B cell (primary cell): Measurements from ENCODE around the gene TEX261. TPM values are rescaled to one million over a fixed set of nuclear protein-coding genes. Genes with fewer than 3 reads are reported as not detected.

ENCODE experiments used
- ATAC-seq: fragments of 200-7000 bp; cut with Tn5 transposase; one replicate; pipeline ENCODE4 v1.10.0; 2021; ENCODE audit warnings: low read depth, mild to moderate bottlenecking, moderate number of reproducible peaks, moderate library complexity
- CTCF ChIA-PET: fragments of 350-600 bp; sonication (Branson Sonifier 250); formaldehyde crosslinking; loops from one replicate; lab custom pipeline; 2021; ENCODE audit warnings: antibody characterized with exemption, inconsistent platforms; lab: Charles Lee
- POLR2A ChIA-PET: fragments of 350-600 bp; sonication (Branson Sonifier 250); formaldehyde crosslinking; loops from one replicate; lab custom pipeline; 2021; ENCODE audit warnings: antibody characterized with exemption; lab: Charles Lee
- DNase-seq: peaks from one replicate; pipeline ENCODE4 v3.0.0; 2013
- H2AFZ ChIP-seq: 2 replicates; pipeline ENCODE4 v1.6.1; 2012; ENCODE audit warnings: mild to moderate bottlenecking, low read depth, low read length; ENCODE audit not compliant: insufficient read depth, poor library complexity, severe bottlenecking
- H3K27ac ChIP-seq, 2 donors: 1 replicate in 1 of 2; 2 replicates in 1 of 2; pipeline ENCODE4 v1.5.1; 2012 to 2013; ENCODE audit warnings: low read length in 2 of 2, mild to moderate bottlenecking in 2 of 2, moderate library complexity in 1 of 2
- H3K27me3 ChIP-seq, 4 experiments: fragments of 200-600 bp in 1 of 4; sonication (generic) in 1 of 4; replicated peaks in 1 of 4; 1 replicate in 2 of 4; 2 replicates in 2 of 4; pipeline versions ENCODE4 v1.6.1 to v1.7.0; 2013 to 2016; ENCODE audit warnings: low read length in 3 of 4, mild to moderate bottlenecking in 2 of 4, mixed read lengths in 1 of 4, moderate library complexity in 1 of 4; ENCODE audit not compliant: insufficient read depth in 4 of 4, control insufficient read depth in 3 of 4; ENCODE audit errors: control extremely low read depth in 1 of 4
- H3K36me3 ChIP-seq, 2 experiments: replicated peaks in 1 of 2; 1 replicate in 1 of 2; 2 replicates in 1 of 2; pipeline versions ENCODE4 v1.6.1 to v1.7.1; 2013; ENCODE audit warnings: low read length in 1 of 2; ENCODE audit not compliant: insufficient read depth in 2 of 2, control insufficient read depth in 1 of 2; ENCODE audit errors: control extremely low read depth in 1 of 2, extremely low read depth in 1 of 2
- H3K4me1 ChIP-seq, 2 donors: fragments of 200-600 bp in 1 of 2; sonication (generic) in 1 of 2; 1 replicate in 1 of 2; 2 replicates in 1 of 2; pipeline versions ENCODE4 v1.5.1 to v1.6.1; 2013 to 2017; ENCODE audit warnings: low read length in 2 of 2; ENCODE audit not compliant: control insufficient read depth in 2 of 2, insufficient read depth in 2 of 2
- H3K4me2 ChIP-seq: replicated peaks from 2 replicates; pipeline ENCODE3; 2012; ENCODE audit warnings: mild to moderate bottlenecking, low read depth, low read length; ENCODE audit not compliant: poor library complexity, severe bottlenecking
- H3K4me3 ChIP-seq, 5 experiments: fragments of 200-600 bp in 1 of 5; sonication (generic) in 1 of 5; 1 replicate in 3 of 5; 2 replicates in 2 of 5; pipeline versions ENCODE4 v1.5.1 to v1.7.0; 2011 to 2016; ENCODE audit warnings: low read length in 4 of 5, mild to moderate bottlenecking in 4 of 5, low read depth in 2 of 5, control low read depth in 1 of 5, moderate library complexity in 1 of 5; ENCODE audit not compliant: insufficient read depth in 1 of 5; ENCODE audit errors: control extremely low read depth in 1 of 5, extremely low read depth in 1 of 5
- H3K79me2 ChIP-seq: fragments of 200-600 bp; sonication (generic); one replicate; pipeline ENCODE4 v1.6.0; 2016; ENCODE audit warnings: low read length; ENCODE audit not compliant: control insufficient read depth, insufficient read depth
- H3K9ac ChIP-seq: fragments of 200-600 bp; sonication (generic); 2 replicates; pipeline ENCODE4 v1.6.1; 2017; ENCODE audit warnings: mild to moderate bottlenecking, low read length, moderate library complexity
- H3K9me3 ChIP-seq, 3 donors: one replicate each; pipeline versions ENCODE4 v1.6.1 to v1.7.1; 2013; ENCODE audit warnings: low read length in 2 of 3; ENCODE audit not compliant: control insufficient read depth in 2 of 3, insufficient read depth in 1 of 3; ENCODE audit errors: control extremely low read depth in 1 of 3
- H4K20me1 ChIP-seq: 2 replicates; pipeline ENCODE4 v1.6.0; 2012; ENCODE audit warnings: mild to moderate bottlenecking, low read length; ENCODE audit not compliant: insufficient read depth, control insufficient read depth, poor library complexity, severe bottlenecking
- H3K27ac Mint-ChIP-seq: one replicate; pipeline ENCODE4 v1.8.0; 2021; ENCODE audit warnings: mixed read lengths
- H3K27me3 Mint-ChIP-seq: one replicate; pipeline ENCODE4 v1.8.0; 2021; ENCODE audit warnings: mixed read lengths
- H3K4me1 Mint-ChIP-seq: one replicate; pipeline ENCODE4 v1.8.0; 2021; ENCODE audit warnings: mixed read lengths
- H3K4me3 Mint-ChIP-seq: one replicate; pipeline ENCODE4 v1.8.0; 2021; ENCODE audit warnings: mixed read lengths
- H3K9me3 Mint-ChIP-seq: one replicate; pipeline ENCODE4 v1.8.0; 2022; ENCODE audit warnings: mixed read lengths; ENCODE audit not compliant: insufficient read depth
- EZH2 ChIP-seq: IDR thresholded peaks from 2 replicates; pipeline ENCODE4 v1.6.1; 2012; ENCODE audit warnings: borderline replicate concordance, low read depth, mild to moderate bottlenecking, moderate library complexity, low read length; ENCODE audit not compliant: insufficient read depth, poor library complexity, severe bottlenecking
- WGBS: methylation state at CpG from one replicate; pipeline ENCODE4 v1.1.5; 2013; ENCODE audit warnings: missing lambda C conversion rate; ENCODE audit not compliant: insufficient coverage; 5-methylcytosine and 5-hydroxymethylcytosine counted together
- intact Hi-C: fragments of 100-400 bp; cut with micrococcal nuclease; formaldehyde crosslinking; loops from one replicate; pipeline ENCODE4 v1.10.0; 2022
- polyA plus RNA-seq: library from polyadenylated mRNA; depleted of rRNA; stranded (reverse); fragments of >200 nt; gene quantifications from 2 replicates; pipeline ENCODE4 v1.2.3, GENCODE V29; 2012
- total RNA-seq, 2 donors: library from RNA; stranded (reverse); fragments of 120-200 nt in 1 of 2; gene quantifications; 1 replicate in 1 of 2; 2 replicates in 1 of 2; pipeline versions ENCODE4 v1.2.3 to v1.2.4, GENCODE V29; 2013 to 2022
- TF ChIP-seq, protein P1 (sequence below): fragments of 200-600 bp; IDR thresholded peaks from one replicate; pipeline ENCODE4 v1.8.0; 2022; ENCODE audit warnings: antibody characterized with exemption, mild to moderate bottlenecking

The TEX261 gene
- total and polyA plus RNA-seq, 2 donors (not counting 1 experiment from before 2014, with no cell fraction given) = 29.0 to 56.4 TPM

DNA sequence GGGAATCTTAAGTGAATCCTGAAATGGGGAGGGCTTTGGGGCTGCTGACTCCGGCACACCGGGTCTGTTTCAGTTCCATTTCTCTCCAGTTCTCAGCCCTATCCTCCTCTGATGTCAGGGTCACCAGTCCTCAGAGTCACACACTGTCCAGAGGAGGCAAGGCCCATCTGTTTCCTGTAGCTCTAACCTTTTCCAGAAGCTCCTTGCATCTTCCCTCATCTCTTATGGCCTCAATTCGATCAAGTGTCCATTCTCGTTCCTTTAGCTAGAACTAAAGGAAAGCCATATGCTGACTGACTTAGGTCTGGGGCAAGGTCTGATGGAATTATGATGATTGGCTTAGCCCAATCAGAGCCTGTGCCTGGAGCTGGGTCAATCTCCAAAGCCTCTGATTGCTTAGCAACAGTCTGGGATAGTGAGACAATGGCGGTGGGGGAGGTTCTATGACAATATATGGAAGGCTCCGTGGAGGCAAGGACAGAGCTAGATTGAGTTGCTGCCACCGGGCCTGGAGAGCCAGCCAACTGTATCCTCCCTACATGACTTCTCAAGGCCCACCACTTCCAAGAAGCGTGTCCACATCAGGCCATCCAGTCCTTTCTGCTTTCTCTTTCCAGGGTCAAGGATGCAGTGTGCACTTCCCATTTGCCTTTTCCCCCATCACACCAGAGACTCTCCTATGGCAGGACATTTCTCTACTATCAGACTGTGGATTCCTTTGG lies 11.0 kb downstream of the TEX261 start:
- DNase-seq (no peak), ATAC-seq (no peak)
- Histone ChIP-seq H3K36me3 (peaks cover 0 to 26% of the 10 kb centered on the region in 2 experiments), H3K79me2 (no peaks in the 10 kb centered on the region), H3K27ac (no peak overlapping the region), H3K4me3 (no peak overlapping the region), H3K9ac (no peak overlapping the region), H3K4me1 (peaks cover 7 to 14% of the 10 kb centered on the region in 2 donors), H3K9me3 (no peaks in the 10 kb centered on the region), H4K20me1 (no peaks in the 10 kb centered on the region), H3K4me2 (no peak overlapping the region), H3K27me3 (no peaks in the 10 kb centered on the region), H2AFZ (no peak overlapping the region)
- Mint-ChIP-seq H3K4me1 (peaks cover 12% of the 10 kb centered on the region), H3K27me3 (no peaks in the 10 kb centered on the region), H3K4me3 (no peak overlapping the region), H3K9me3 (no peaks in the 10 kb centered on the region), H3K27ac (no peak overlapping the region)
- CTCF ChIA-PET = interaction anchor here (1.0 to 6.6 kb wide), 8 partner anchors 9 to 348 kb away, joined by 3 to 44 read pairs (median 3); partner anchors contain the start of genes NAGK and ZNF638
- TF ChIP-seq, protein P1, sequence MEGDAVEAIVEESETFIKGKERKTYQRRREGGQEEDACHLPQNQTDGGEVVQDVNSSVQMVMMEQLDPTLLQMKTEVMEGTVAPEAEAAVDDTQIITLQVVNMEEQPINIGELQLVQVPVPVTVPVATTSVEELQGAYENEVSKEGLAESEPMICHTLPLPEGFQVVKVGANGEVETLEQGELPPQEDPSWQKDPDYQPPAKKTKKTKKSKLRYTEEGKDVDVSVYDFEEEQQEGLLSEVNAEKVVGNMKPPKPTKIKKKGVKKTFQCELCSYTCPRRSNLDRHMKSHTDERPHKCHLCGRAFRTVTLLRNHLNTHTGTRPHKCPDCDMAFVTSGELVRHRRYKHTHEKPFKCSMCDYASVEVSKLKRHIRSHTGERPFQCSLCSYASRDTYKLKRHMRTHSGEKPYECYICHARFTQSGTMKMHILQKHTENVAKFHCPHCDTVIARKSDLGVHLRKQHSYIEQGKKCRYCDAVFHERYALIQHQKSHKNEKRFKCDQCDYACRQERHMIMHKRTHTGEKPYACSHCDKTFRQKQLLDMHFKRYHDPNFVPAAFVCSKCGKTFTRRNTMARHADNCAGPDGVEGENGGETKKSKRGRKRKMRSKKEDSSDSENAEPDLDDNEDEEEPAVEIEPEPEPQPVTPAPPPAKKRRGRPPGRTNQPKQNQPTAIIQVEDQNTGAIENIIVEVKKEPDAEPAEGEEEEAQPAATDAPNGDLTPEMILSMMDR = no peak
- no peak for TF ChIP-seq EZH2
- intact Hi-C loops = no loop called here
- POLR2A ChIA-PET = no interaction called here
- WGBS = 100% methylated on average over 5 of the region's 8 CpGs

DNA sequence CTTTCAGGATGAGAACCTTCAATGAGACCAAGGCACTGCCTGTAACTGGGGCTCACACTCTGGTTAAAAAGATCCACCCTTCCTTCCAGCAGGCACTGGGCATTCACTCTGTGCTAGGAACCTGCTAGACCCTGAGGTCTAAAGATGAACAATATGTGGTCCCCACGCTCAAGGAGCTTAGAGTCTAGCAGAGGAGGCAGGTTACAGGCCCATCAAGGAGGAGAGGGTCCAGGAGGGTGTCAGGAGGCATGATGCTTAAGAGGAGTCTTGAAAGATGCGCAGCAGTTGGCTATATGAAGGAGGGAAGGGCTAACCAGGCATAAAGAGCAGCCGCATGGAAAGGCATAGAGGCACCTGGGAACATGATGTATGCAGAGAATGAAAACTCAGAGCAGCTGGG lies 11.7 kb downstream of the TEX261 start:
- DNase-seq (no peak), ATAC-seq (no peak)
- WGBS = 94% methylated on average over 3 of the region's 3 CpGs
- Mint-ChIP-seq H3K4me3 (no peak overlapping the region), H3K27me3 (no peaks in the 10 kb centered on the region), H3K9me3 (no peaks in the 10 kb centered on the region), H3K27ac (no peak overlapping the region), H3K4me1 (peaks cover 15% of the 10 kb centered on the region)
- CTCF ChIA-PET = interaction anchor here (2.5 to 6.6 kb wide), 3 partner anchors 10 to 19 kb away, joined by 5 to 44 read pairs (median 21); no protein-coding TSS in a partner anchor
- no peak overlapping the region for H3K9ac ChIP-seq
- H3K9me3 ChIP-seq = no peaks in the 10 kb centered on the region
- no peaks in the 10 kb centered on the region for H3K79me2 ChIP-seq
- no peak overlapping the region for H3K27ac ChIP-seq
- H4K20me1 ChIP-seq = no peaks in the 10 kb centered on the region
- H2AFZ ChIP-seq = no peak overlapping the region
- H3K27me3 ChIP-seq = no peaks in the 10 kb centered on the region
- peaks cover 0 to 20% of the 10 kb centered on the region in 2 experiments for H3K36me3 ChIP-seq
- intact Hi-C loops = no loop called here
- peaks cover 14 to 20% of the 10 kb centered on the region in 2 donors for H3K4me1 ChIP-seq
- TF ChIP-seq EZH2 = no peak
- TF ChIP-seq, protein P1 = no peak
- no peak overlapping the region for H3K4me2 ChIP-seq
- no peak overlapping the region for H3K4me3 ChIP-seq
- POLR2A ChIA-PET = no interaction called here
